ENCODE results near the gene MOB3A. TPM values are rescaled to one million over a fixed set of nuclear protein-coding genes. Genes with fewer than 3 reads are reported as not detected.

Gene MOB3A
- total and polyA plus RNA-seq, 2 experiments from 2014 or later: 2.9 to 5.9 TPM

GRCh38 chr19:2044709-2045500 is 51.2 kb downstream of the MOB3A start (continued):
- TF ChIP-seq REST (IDR thresholded peaks at IDR 0.05; ENCODE audit: unreplicated experiment): no peak
- no peak for TF ChIP-seq EZH2 (IDR thresholded peaks at IDR 0.05; ENCODE audit: low read depth, unreplicated experiment)

DNA sequence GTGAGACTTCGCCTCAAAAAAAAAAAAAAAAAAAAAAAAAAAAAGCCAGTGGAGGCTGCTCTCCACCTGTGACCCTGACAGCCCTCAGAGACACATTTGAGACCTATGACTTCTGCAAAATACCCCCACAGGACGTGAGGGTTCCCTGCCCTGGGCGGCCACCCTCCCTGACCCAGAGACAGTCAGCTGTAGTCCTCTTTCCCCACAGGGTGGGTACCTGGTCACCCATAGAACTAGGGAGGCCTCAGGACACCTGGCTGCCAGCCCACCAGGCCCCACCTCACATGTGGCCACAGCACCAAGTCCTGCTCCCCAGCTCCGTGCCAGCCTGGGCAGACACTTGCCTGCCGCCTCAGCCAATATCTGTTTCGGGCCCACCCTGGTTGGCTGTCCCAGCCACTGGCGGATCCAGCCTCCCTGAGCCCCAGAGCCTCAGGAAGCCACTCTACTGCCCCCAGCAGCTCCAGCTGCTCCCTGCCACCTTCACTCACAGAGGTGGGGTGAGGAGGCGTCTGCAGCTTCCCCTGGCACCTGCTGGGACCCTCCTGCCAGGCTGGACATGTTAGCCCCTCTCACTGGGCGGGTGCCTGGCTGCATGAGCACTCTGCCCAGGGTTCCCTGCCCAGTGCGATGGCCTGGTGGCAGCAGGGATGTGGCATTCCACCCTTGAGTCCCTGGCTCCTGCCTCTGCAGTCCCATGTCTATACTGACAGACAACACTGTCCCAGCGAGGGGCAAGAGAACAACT is 52.0 kb downstream of the MOB3A start:
- H3K27ac ChIP-seq (ENCODE audit: low read depth): no peak overlapping the region
- Mint-ChIP-seq H3K4me1 (peaks cover 5% of the 10 kb centered on the region; the same call in 2 of the 3 replicates), H3K27ac (no peak overlapping the region), H3K27me3 (ENCODE audit: insufficient read depth, low read depth, poor library complexity) (peaks cover 12% of the 10 kb centered on the region), H3K9me3 (no peaks in the 10 kb centered on the region), H3K36me3 (ENCODE audit: low read depth) (peaks cover 14% of the 10 kb centered on the region; the same call in 2 of the 3 replicates), H3K4me3 (no peak overlapping the region)
- H3K79me2 ChIP-seq (replicated peaks; ENCODE audit: insufficient read depth): peaks cover 17% of the 10 kb centered on the region
- peaks cover 15% of the 10 kb centered on the region for H3K4me1 ChIP-seq (ENCODE audit: insufficient read depth)
- H3F3A ChIP-seq (replicated peaks; ENCODE audit: low read depth): peaks cover 23% of the 10 kb centered on the region
- ATAC-seq: no peak
- no peak overlapping the region for H3K4me3 ChIP-seq
- peaks cover 8% of the 10 kb centered on the region; the same call in 1 of the 2 replicates for H3K36me3 ChIP-seq (ENCODE audit: insufficient read depth)
- no peaks in the 10 kb centered on the region for H3K9me2 ChIP-seq (ENCODE audit: insufficient read depth)
- peaks cover 5% of the 10 kb centered on the region for H4K20me1 ChIP-seq (replicated peaks; ENCODE audit: insufficient read depth)
- DNase-seq (ENCODE audit: low spot score): no peak
- no peak overlapping the region for H3K4me2 ChIP-seq
- H3K27me3 ChIP-seq (ENCODE audit: insufficient read depth): no peaks in the 10 kb centered on the region
- no peak overlapping the region for H2AFZ ChIP-seq
- TF ChIP-seq CTCF (conservative IDR thresholded peaks at IDR 0.05; ENCODE audit: low read depth in 2 of 2): no peak; a peak in 1 of 4 replicates
- no peak for TF ChIP-seq ZNF462 (CRISPR knock-in tag; IDR thresholded peaks at IDR 0.05)
- no peak for TF ChIP-seq ZNF114 (CRISPR knock-in tag; IDR thresholded peaks at IDR 0.05)
- TF ChIP-seq STAT1 (IDR thresholded peaks at IDR 0.05; ENCODE audit: unreplicated experiment): no peak
- no peak for TF ChIP-seq REST (IDR thresholded peaks at IDR 0.05; ENCODE audit: unreplicated experiment)
